ENCODE results near the gene HOXD11.

DNA sequence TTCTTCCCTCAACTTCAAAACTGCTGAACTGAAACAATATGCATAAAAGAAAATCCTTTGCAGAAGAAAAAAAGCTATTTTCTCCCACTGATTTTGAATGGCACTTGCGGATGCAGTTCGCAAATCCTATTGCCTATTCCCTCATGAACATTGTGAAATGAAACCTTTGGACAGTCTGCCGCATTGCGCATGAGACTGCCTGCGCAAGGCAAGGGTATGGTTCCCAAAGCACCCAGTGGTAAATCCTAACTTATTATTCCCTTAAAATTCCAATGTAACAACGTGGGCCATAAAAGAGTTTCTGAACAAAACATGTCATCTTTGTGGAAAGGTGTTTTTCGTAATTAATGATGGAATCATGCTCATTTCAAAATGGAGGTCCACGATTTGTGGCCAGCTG lies 30.8 kb downstream of the HOXD11 start:
- TF ChIP-seq, protein P1, sequence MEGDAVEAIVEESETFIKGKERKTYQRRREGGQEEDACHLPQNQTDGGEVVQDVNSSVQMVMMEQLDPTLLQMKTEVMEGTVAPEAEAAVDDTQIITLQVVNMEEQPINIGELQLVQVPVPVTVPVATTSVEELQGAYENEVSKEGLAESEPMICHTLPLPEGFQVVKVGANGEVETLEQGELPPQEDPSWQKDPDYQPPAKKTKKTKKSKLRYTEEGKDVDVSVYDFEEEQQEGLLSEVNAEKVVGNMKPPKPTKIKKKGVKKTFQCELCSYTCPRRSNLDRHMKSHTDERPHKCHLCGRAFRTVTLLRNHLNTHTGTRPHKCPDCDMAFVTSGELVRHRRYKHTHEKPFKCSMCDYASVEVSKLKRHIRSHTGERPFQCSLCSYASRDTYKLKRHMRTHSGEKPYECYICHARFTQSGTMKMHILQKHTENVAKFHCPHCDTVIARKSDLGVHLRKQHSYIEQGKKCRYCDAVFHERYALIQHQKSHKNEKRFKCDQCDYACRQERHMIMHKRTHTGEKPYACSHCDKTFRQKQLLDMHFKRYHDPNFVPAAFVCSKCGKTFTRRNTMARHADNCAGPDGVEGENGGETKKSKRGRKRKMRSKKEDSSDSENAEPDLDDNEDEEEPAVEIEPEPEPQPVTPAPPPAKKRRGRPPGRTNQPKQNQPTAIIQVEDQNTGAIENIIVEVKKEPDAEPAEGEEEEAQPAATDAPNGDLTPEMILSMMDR (IDR thresholded peaks at IDR 0.05): no peak
- TF ChIP-seq POLR2AphosphoS5 (IDR thresholded peaks at IDR 0.05) (peak in 1 of 3 donors; percentile 26), POLR2A (IDR thresholded peaks at IDR 0.05) (no peak)

Measured in breast epithelium (tissue), 3 donors.